ENCODE data around the gene KRT3.

DNA sequence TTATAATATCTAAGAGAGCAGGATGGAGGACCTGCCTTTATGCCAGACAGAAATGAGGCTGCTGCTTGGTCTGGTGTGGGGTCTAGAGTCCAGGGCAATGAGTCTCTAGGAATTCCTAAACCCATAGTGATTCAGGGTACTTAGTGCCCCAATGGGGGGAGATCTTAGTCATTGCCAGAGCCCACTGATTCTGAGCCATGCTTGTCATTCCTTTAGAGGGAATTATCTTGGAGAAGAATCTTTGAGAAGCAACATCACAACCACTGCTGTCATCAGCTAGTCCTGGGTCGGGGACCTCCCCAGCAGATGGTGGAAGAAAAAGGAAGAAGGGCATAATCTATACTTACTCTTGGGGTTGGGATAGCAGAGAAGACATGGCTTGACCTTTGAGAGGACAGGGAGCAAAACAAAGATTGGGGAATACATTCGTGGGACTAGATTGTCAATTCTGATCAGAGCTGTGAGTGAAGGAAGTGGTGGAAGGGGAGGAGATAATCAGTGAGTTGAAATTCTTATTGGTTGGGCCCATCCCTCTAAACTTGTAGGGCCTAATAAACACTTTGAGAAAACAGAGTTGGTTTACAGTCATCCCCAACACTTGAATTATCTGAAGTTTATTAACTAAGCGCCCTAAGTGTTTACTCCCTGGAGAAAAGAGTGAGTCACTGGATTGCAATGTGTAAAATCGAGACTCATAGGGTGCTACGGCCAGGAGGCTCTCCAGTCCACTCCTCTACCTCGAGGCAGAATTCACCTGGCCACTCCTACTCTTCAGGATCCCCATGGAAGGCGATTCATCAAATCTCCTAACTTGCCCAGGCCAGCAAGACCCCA lies 3.0 kb upstream of the KRT3 start:
- TF ChIP-seq, protein P1, sequence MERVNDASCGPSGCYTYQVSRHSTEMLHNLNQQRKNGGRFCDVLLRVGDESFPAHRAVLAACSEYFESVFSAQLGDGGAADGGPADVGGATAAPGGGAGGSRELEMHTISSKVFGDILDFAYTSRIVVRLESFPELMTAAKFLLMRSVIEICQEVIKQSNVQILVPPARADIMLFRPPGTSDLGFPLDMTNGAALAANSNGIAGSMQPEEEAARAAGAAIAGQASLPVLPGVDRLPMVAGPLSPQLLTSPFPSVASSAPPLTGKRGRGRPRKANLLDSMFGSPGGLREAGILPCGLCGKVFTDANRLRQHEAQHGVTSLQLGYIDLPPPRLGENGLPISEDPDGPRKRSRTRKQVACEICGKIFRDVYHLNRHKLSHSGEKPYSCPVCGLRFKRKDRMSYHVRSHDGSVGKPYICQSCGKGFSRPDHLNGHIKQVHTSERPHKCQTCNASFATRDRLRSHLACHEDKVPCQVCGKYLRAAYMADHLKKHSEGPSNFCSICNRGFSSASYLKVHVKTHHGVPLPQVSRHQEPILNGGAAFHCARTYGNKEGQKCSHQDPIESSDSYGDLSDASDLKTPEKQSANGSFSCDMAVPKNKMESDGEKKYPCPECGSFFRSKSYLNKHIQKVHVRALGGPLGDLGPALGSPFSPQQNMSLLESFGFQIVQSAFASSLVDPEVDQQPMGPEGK (CRISPR knock-in tag; IDR thresholded peaks at IDR 0.05; ENCODE audit: borderline replicate concordance), result no peak
- TF ChIP-seq RARB (CRISPR knock-in tag; IDR thresholded peaks at IDR 0.05), result no peak
- no peak for TF ChIP-seq CSDC2 (CRISPR knock-in tag; IDR thresholded peaks at IDR 0.05)
- TF ChIP-seq, protein P2, sequence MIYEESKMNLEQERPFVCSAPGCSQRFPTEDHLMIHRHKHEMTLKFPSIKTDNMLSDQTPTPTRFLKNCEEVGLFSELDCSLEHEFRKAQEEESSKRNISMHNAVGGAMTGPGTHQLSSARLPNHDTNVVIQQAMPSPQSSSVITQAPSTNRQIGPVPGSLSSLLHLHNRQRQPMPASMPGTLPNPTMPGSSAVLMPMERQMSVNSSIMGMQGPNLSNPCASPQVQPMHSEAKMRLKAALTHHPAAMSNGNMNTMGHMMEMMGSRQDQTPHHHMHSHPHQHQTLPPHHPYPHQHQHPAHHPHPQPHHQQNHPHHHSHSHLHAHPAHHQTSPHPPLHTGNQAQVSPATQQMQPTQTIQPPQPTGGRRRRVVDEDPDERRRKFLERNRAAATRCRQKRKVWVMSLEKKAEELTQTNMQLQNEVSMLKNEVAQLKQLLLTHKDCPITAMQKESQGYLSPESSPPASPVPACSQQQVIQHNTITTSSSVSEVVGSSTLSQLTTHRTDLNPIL (CRISPR knock-in tag; IDR thresholded peaks at IDR 0.05; ENCODE audit: low read depth), result no peak
- TF ChIP-seq ZNF8 (CRISPR knock-in tag; IDR thresholded peaks at IDR 0.05), result no peak
- TF ChIP-seq SNAI2 (CRISPR knock-in tag; IDR thresholded peaks at IDR 0.05), result no peak
- no peak for TF ChIP-seq ZC3H10 (CRISPR knock-in tag; IDR thresholded peaks at IDR 0.05)
- TF ChIP-seq, protein P3, sequence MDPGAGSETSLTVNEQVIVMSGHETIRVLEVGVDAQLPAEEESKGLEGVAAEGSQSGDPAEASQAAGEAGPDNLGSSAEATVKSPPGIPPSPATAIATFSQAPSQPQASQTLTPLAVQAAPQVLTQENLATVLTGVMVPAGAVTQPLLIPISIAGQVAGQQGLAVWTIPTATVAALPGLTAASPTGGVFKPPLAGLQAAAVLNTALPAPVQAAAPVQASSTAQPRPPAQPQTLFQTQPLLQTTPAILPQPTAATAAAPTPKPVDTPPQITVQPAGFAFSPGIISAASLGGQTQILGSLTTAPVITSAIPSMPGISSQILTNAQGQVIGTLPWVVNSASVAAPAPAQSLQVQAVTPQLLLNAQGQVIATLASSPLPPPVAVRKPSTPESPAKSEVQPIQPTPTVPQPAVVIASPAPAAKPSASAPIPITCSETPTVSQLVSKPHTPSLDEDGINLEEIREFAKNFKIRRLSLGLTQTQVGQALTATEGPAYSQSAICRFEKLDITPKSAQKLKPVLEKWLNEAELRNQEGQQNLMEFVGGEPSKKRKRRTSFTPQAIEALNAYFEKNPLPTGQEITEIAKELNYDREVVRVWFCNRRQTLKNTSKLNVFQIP (CRISPR knock-in tag; IDR thresholded peaks at IDR 0.05; ENCODE audit: borderline replicate concordance, low read depth), result no peak

Measured in SK-N-SH treated with all-trans-retinoic acid at 6 μM for 48 hours (cell line).